ENCODE measurements around the gene GET4.

Gene GET4

GRCh38 chr7:924541-925231 lies 48.3 kb downstream of the GET4 start:
- DNase-seq (ENCODE audit: low read depth): no peak
- H3K4me3 ChIP-seq (replicated peaks; ENCODE audit: low read depth, low read length): no peak overlapping the region
- TF ChIP-seq, protein P1, sequence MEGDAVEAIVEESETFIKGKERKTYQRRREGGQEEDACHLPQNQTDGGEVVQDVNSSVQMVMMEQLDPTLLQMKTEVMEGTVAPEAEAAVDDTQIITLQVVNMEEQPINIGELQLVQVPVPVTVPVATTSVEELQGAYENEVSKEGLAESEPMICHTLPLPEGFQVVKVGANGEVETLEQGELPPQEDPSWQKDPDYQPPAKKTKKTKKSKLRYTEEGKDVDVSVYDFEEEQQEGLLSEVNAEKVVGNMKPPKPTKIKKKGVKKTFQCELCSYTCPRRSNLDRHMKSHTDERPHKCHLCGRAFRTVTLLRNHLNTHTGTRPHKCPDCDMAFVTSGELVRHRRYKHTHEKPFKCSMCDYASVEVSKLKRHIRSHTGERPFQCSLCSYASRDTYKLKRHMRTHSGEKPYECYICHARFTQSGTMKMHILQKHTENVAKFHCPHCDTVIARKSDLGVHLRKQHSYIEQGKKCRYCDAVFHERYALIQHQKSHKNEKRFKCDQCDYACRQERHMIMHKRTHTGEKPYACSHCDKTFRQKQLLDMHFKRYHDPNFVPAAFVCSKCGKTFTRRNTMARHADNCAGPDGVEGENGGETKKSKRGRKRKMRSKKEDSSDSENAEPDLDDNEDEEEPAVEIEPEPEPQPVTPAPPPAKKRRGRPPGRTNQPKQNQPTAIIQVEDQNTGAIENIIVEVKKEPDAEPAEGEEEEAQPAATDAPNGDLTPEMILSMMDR (IDR thresholded peaks at IDR 0.05; ENCODE audit: low read length, missing control alignments): no peak

DNA sequence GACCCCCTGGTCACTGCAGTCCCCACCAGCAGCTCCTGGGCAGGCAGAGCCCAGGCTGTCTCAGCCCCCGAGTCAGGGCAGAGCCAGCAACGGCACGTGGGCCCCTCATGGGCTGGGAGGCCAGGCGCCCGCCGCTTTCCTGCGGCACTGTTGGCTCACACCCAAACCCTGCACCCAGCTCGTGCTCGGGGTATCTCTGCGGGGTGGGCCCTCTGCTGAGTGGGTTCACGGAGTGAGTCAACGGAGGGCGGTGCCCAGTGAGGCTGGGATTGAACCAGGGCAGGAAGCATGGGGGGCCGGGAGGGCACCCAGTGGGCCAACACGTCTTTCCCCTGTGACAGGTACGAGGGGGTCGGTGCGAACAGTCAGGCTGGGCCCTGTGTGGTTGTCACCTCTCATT lies 49.2 kb downstream of the GET4 start:
- no peak for DNase-seq (ENCODE audit: low read depth)
- TF ChIP-seq, protein P1 (IDR thresholded peaks at IDR 0.05; ENCODE audit: low read length, missing control alignments): no peak
- H3K4me3 ChIP-seq (replicated peaks; ENCODE audit: low read depth, low read length): no peak overlapping the region

GRCh38 chr7:926061-927030 lies 50.0 kb downstream of the GET4 start:
- H3K4me3 ChIP-seq (replicated peaks; ENCODE audit: low read depth, low read length): no peak overlapping the region
- no peak for DNase-seq (ENCODE audit: low read depth)
- TF ChIP-seq, protein P1 (IDR thresholded peaks at IDR 0.05; ENCODE audit: low read length, missing control alignments): no peak

GRCh38 chr7:927031-927671 lies 50.8 kb downstream of the GET4 start:
- H3K4me3 ChIP-seq (replicated peaks; ENCODE audit: low read depth, low read length): no peak overlapping the region
- DNase-seq (ENCODE audit: low read depth): no peak
- TF ChIP-seq, protein P1 (IDR thresholded peaks at IDR 0.05; ENCODE audit: low read length, missing control alignments): no peak

- DNase-seq (ENCODE audit: low read depth): no peak
- TF ChIP-seq, protein P1 (IDR thresholded peaks at IDR 0.05; ENCODE audit: low read length, missing control alignments): no peak
- no peak overlapping the region for H3K4me3 ChIP-seq (replicated peaks; ENCODE audit: low read depth, low read length)
Measured at GRCh38 chr7:929311-929711, 53.0 kb downstream of the GET4 start.

DNA sequence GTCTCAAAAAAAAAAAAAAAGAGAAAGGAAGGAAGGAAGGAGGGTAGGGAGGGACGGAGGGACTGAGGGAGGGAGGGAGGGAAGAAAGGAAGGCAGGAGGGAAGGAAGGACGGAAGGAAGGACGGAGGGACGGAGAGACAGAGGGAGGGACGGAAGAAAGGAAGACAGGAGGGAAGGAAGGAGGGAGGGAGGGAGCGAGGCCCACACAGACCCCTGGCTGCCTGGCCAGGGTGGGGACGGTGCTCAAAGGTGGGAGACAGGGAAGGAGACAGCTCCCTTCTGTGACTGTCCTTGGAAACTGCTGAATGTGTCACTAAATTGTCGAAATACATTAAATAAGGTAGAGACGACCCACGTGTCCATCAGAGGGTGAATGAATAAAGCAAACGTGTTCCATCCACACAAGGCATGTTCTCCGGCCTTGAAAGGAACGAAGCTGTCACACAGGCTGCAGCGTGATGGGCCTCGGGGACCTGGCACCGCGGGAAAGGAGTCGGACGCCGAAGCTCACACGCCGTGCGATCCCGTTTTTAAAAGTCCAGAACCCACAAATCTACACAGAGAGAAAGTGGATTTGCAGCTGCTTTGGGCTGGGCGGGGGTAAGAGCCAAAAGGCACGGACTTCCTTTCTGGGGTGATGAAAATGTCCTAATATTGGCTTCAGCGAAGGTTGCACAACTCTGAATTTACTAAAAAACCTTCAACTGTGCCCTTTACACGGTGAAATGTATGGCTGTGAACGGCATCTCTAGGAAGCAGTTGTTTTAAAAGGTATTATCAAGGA lies 54.8 kb downstream of the GET4 start:
- TF ChIP-seq, protein P1 (IDR thresholded peaks at IDR 0.05; ENCODE audit: low read length, missing control alignments): no peak
- DNase-seq (ENCODE audit: low read depth): no peak
- H3K4me3 ChIP-seq (replicated peaks; ENCODE audit: low read depth, low read length): no peak overlapping the region

All from fibroblast of pulmonary artery (primary cell).